HG03521 (cell line): ENCODE results near the gene ARFRP1.

Source experiments
- ATAC-seq: cut with Tn5 transposase; IDR thresholded peaks from one replicate; pipeline ENCODE4 v1.9.1; 2021; ENCODE audit warnings: mild to moderate bottlenecking, moderate library complexity; ENCODE audit not compliant: unreplicated experiment

ARFRP1 gene

GRCh38 chr20:63693083-63693732, 14.6 kb downstream of the ARFRP1 start:
- no peak for ATAC-seq

- ATAC-seq, result no peak
These were observed 15.2 kb downstream of the ARFRP1 start for GRCh38 chr20:63692436-63693082.

- no peak for ATAC-seq
These were observed 15.9 kb downstream of the ARFRP1 start for GRCh38 chr20:63691711-63692435.

- ATAC-seq, result no peak
These were observed 16.7 kb downstream of the ARFRP1 start for GRCh38 chr20:63690898-63691710.

- no peak for ATAC-seq
These were observed 17.5 kb downstream of the ARFRP1 start for GRCh38 chr20:63690003-63690897.

GRCh38 chr20:63689046-63690002, 18.5 kb downstream of the ARFRP1 start:
- ATAC-seq, result no peak

- ATAC-seq, result no peak
These were observed 19.3 kb downstream of the ARFRP1 start for GRCh38 chr20:63688228-63689045.

GRCh38 chr20:63687419-63688178, 20.2 kb downstream of the ARFRP1 start:
- no peak for ATAC-seq

GRCh38 chr20:63686492-63687321, 21.1 kb downstream of the ARFRP1 start:
- no peak for ATAC-seq

GRCh38 chr20:63686094-63686491, 21.7 kb downstream of the ARFRP1 start:
- no peak for ATAC-seq

- ATAC-seq, result no peak
These were observed 22.3 kb downstream of the ARFRP1 start for GRCh38 chr20:63685269-63686026.

- no peak for ATAC-seq
These were observed 25.2 kb downstream of the ARFRP1 start for GRCh38 chr20:63682384-63683139.

- no peak for ATAC-seq
These were observed 26.1 kb downstream of the ARFRP1 start for GRCh38 chr20:63681609-63682142.

- ATAC-seq, result no peak
These were observed 26.7 kb downstream of the ARFRP1 start for GRCh38 chr20:63680857-63681608.
